GM23248 (cell line): ENCODE results near the gene VNN1. TPM values are rescaled to one million over a fixed set of nuclear protein-coding genes. Genes with fewer than 3 reads are reported as not detected.
A peak's percentile ranks its signal among the peaks of the same experiment; 100 is the strongest.

Experiments used
- DNase-seq: peaks from one replicate; pipeline ENCODE4 v3.0.0-alpha.2; 2015
- H2AFZ ChIP-seq: fragments of 200-600 bp; sonication (generic); 2 replicates; pipeline ENCODE4 v1.6.1; 2016; ENCODE audit warnings: antibody characterized with exemption
- H3F3A ChIP-seq: fragments of 200-600 bp; sonication (generic); 2 replicates; pipeline ENCODE4 v1.6.1; 2016; ENCODE audit warnings: mild to moderate bottlenecking, antibody characterized with exemption, mixed run types; ENCODE audit not compliant: insufficient read depth
- H3K27ac ChIP-seq: fragments of 200-600 bp; sonication (generic); 2 replicates; pipeline ENCODE4 v1.5.1; 2016; ENCODE audit warnings: mild to moderate bottlenecking
- H3K27me3 ChIP-seq: fragments of 200-600 bp; sonication (generic); replicated peaks from 2 replicates; pipeline ENCODE4 v1.6.1; 2016; ENCODE audit warnings: mild to moderate bottlenecking; ENCODE audit not compliant: insufficient read depth
- H3K36me3 ChIP-seq: fragments of 200-600 bp; sonication (generic); 2 replicates; pipeline ENCODE4 v1.6.1; 2016; ENCODE audit warnings: low read depth, mild to moderate bottlenecking
- H3K4me1 ChIP-seq: fragments of 200-600 bp; sonication (generic); 2 replicates; pipeline ENCODE4 v1.6.1; 2016; ENCODE audit warnings: mild to moderate bottlenecking; ENCODE audit not compliant: insufficient read depth
- H3K4me2 ChIP-seq: fragments of 200-600 bp; sonication (generic); one replicate; pipeline ENCODE4 v1.6.1; 2016; ENCODE audit warnings: mild to moderate bottlenecking; ENCODE audit not compliant: unreplicated experiment
- H3K4me3 ChIP-seq: fragments of 200-600 bp; sonication (generic); 2 replicates; pipeline ENCODE4 v1.5.1; 2016; ENCODE audit warnings: mild to moderate bottlenecking
- H3K79me2 ChIP-seq: fragments of 200-600 bp; sonication (generic); 2 replicates; pipeline ENCODE4 v1.6.1; 2016; ENCODE audit warnings: mild to moderate bottlenecking; ENCODE audit not compliant: insufficient read depth
- H3K9ac ChIP-seq: fragments of 200-600 bp; sonication (generic); 2 replicates; pipeline ENCODE4 v1.6.1; 2016; ENCODE audit warnings: mild to moderate bottlenecking
- H3K9me2 ChIP-seq: fragments of 200-600 bp; sonication (generic); 2 replicates; pipeline ENCODE4 v1.6.1; 2016; ENCODE audit warnings: mixed run types, mild to moderate bottlenecking, moderate library complexity; ENCODE audit not compliant: insufficient read depth
- H3K9me3 ChIP-seq: fragments of 200-600 bp; sonication (generic); one replicate; pipeline ENCODE4 v1.6.1; 2017; ENCODE audit warnings: low read depth
- H4K20me1 ChIP-seq: fragments of 200-600 bp; sonication (generic); 2 replicates; pipeline ENCODE4 v1.6.0; 2016; ENCODE audit not compliant: insufficient read depth
- EZH2 ChIP-seq: fragments of 200-600 bp; sonication (generic); IDR thresholded peaks from 2 replicates; pipeline ENCODE4 v1.6.1; 2018; ENCODE audit warnings: antibody characterized with exemption, mild to moderate bottlenecking; ENCODE audit not compliant: insufficient read depth, poor library complexity, severe bottlenecking
- EZH2phosphoT487 ChIP-seq: fragments of 200-600 bp; sonication (generic); IDR thresholded peaks from 2 replicates; pipeline ENCODE4 v1.6.1; 2018; ENCODE audit warnings: antibody characterized with exemption, moderate library complexity, mild to moderate bottlenecking, low read depth; ENCODE audit not compliant: insufficient read depth
- WGBS, 2 experiments: methylation state at CpG; one replicate each; pipeline ENCODE4 v1.1.6; 2015 to 2017; ENCODE audit warnings: low lambda C conversion rate in 2 of 2, low coverage in 1 of 2; ENCODE audit errors: missing lambda C conversion rate in 2 of 2; 5-methylcytosine and 5-hydroxymethylcytosine counted together
- in situ Hi-C: fragments of 300-500 bp; cut with MboI; formaldehyde crosslinking; loops from 2 replicates; pipeline ENCODE4 v1.15.0; 2020
- polyA plus RNA-seq: library from polyadenylated mRNA; unstranded; fragments of >200 nt; fragmentation: Nextera tagmentation; extraction: Ambion mirVana; gene quantifications from 2 replicates; pipeline ENCODE4 v1.2.1, GENCODE V29; 2016
- total RNA-seq: library from RNA; depleted of rRNA; stranded (reverse); fragments of >200 nt; shearing (Covaris generic); gene quantifications from 2 replicates; pipeline ENCODE4 v1.2.3, GENCODE V29; 2014

The VNN1 gene
- total and polyA plus RNA-seq, 2 experiments from 2014 or later: 0.61 to 0.86 TPM

GRCh38 chr6:132661906-132662305, 51.9 kb downstream of the VNN1 start:
- Histone ChIP-seq H3K9me3 (no peaks in the 10 kb centered on the region), H3K27ac (no peak overlapping the region), H4K20me1 (no peaks in the 10 kb centered on the region), H3K27me3 (no peaks in the 10 kb centered on the region), H3F3A (no peaks in the 10 kb centered on the region), H3K4me3 (no peak overlapping the region), H3K4me1 (no peaks in the 10 kb centered on the region), H3K79me2 (no peaks in the 10 kb centered on the region), H3K36me3 (no peaks in the 10 kb centered on the region), H2AFZ (no peak overlapping the region), H3K9me2 (no peaks in the 10 kb centered on the region), H3K4me2 (no peak overlapping the region), H3K9ac (no peak overlapping the region)
- no peak for TF ChIP-seq EZH2
- TF ChIP-seq EZH2phosphoT487: no peak
- in situ Hi-C loops: no loop called here
- WGBS, 2 experiments: 52 to 56% methylated on average over 4 of the region's 4 CpGs
- no peak for DNase-seq

DNA sequence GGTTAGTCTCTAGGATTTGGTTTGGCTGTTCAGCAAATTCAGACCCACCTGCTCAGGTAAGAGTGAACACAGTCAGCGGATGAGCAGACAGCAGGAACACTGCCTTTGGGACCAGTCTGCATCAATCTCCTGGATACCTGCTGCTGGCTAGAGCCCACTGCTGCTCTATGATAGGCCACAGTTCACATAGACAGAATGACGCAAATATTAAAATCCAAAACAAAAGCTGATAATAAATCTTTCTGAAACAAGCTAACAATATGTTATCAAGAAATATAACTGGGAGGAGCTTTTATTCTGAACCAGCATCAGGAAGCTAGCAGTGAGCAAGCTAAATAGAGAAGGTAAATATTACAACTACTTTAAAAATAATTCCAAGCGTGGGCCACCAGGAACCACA, 54.8 kb downstream of the VNN1 start, which contains the start of gene TAAR1:
Gene TAAR1, minus strand, starts transcription at position 101 of the 400 bp plus-strand sequence. CDS start 13,179 bp downstream, outside the sequence.
- no peak for DNase-seq
- in situ Hi-C loops: no loop called here

GRCh38 chr6:132651062-132651461, 62.8 kb downstream of the VNN1 start:
- DNase-seq: no peak

More for the DNA sequence above, 54.8 kb downstream of the VNN1 start, which contains the start of gene TAAR1:
- WGBS, 2 experiments: 59 to 61% methylated on average over 3 of the region's 3 CpGs
- Histone ChIP-seq H3K4me1 (no peaks in the 10 kb centered on the region), H3K9ac (no peak within 1 kb of the TSS), H3K4me3 (no peak within 1 kb of the TSS), H3K9me2 (no peaks in the 10 kb centered on the region), H2AFZ (peak within 1 kb of the TSS; percentile 18; the same call in 1 of the 2 replicates), H3K27me3 (peaks cover 4% of the 10 kb centered on the region; the same call in 1 of the 2 replicates), H3K9me3 (no peaks in the 10 kb centered on the region), H4K20me1 (no peaks in the 10 kb centered on the region), H3K36me3 (no peaks in the 10 kb centered on the region), H3K27ac (no peak within 1 kb of the TSS), H3K4me2 (no peak within 1 kb of the TSS), H3K79me2 (no peaks in the 10 kb centered on the region), H3F3A (no peaks in the 10 kb centered on the region)
- TF ChIP-seq EZH2 (no peak), EZH2phosphoT487 (no peak)

GRCh38 chr6:132650429-132650828, 63.4 kb downstream of the VNN1 start:
- in situ Hi-C loops: no loop called here
- Histone ChIP-seq H3K4me2 (no peak overlapping the region), H3K4me3 (no peak overlapping the region), H3K9ac (no peak overlapping the region), H3F3A (no peaks in the 10 kb centered on the region), H3K36me3 (no peaks in the 10 kb centered on the region), H4K20me1 (no peaks in the 10 kb centered on the region), H3K27me3 (peaks cover 8% of the 10 kb centered on the region), H3K4me1 (no peaks in the 10 kb centered on the region), H2AFZ (no peak overlapping the region), H3K9me3 (no peaks in the 10 kb centered on the region), H3K27ac (no peak overlapping the region), H3K9me2 (no peaks in the 10 kb centered on the region), H3K79me2 (no peaks in the 10 kb centered on the region)
- DNase-seq: no peak
- 64 to 80% methylated on average over 1 of the region's 1 CpG for WGBS, 2 experiments
- no peak for TF ChIP-seq EZH2phosphoT487
- TF ChIP-seq EZH2: no peak

More at GRCh38 chr6:132651062-132651461, 62.8 kb downstream of the VNN1 start:
- Histone ChIP-seq H3K27me3 (peaks cover 8% of the 10 kb centered on the region), H4K20me1 (no peaks in the 10 kb centered on the region), H3K4me1 (no peaks in the 10 kb centered on the region), H3K36me3 (no peaks in the 10 kb centered on the region), H3K9ac (no peak overlapping the region), H3K9me3 (no peaks in the 10 kb centered on the region), H3K79me2 (no peaks in the 10 kb centered on the region), H3K4me3 (no peak overlapping the region), H3F3A (no peaks in the 10 kb centered on the region), H2AFZ (no peak overlapping the region), H3K9me2 (no peaks in the 10 kb centered on the region), H3K27ac (no peak overlapping the region), H3K4me2 (no peak overlapping the region)
- in situ Hi-C loops: no loop called here
- TF ChIP-seq EZH2 (no peak), EZH2phosphoT487 (no peak)
- WGBS, 2 experiments: 69% methylated on average over 3 of the region's 3 CpGs
